Keratinocyte (primary cell): ENCODE data around the gene BAIAP2. TPM values are rescaled to one million over a fixed set of nuclear protein-coding genes. Genes with fewer than 3 reads are reported as not detected.

Source experiments
- DNase-seq: peaks from one replicate; pipeline ENCODE4 v3.0.0-alpha.2; 2011; ENCODE audit warnings: low read depth, missing footprints, low spot score
- FAIRE-seq: peaks from 2 replicates; lab custom pipeline; 2011; peaks lifted over from hg19 to GRCh38; lab: Jason Lieb, UNC
- H2AFZ ChIP-seq: 2 replicates; pipeline ENCODE4 v1.6.0; 2012; ENCODE audit warnings: low read length, control low read depth, inconsistent platforms; ENCODE audit not compliant: control insufficient read depth
- H3K27ac ChIP-seq: 2 replicates; pipeline ENCODE4 v1.5.1; 2011; ENCODE audit warnings: low read length; ENCODE audit not compliant: control insufficient read depth, insufficient read depth
- H3K27me3 ChIP-seq: 3 replicates; pipeline ENCODE4 v1.6.0; 2011; ENCODE audit warnings: low read length; ENCODE audit not compliant: control insufficient read depth, insufficient read depth; ENCODE audit errors: extremely low read depth
- H3K36me3 ChIP-seq, 2 experiments: 2 replicates in 1 of 2; 3 replicates in 1 of 2; pipeline ENCODE4 v1.5.1; 2011; ENCODE audit warnings: low read length in 2 of 2, mild to moderate bottlenecking in 1 of 2; ENCODE audit not compliant: control insufficient read depth in 2 of 2, insufficient read depth in 2 of 2; ENCODE audit errors: extremely low read depth in 1 of 2
- H3K4me1 ChIP-seq: 3 replicates; pipeline ENCODE4 v1.5.1; 2011; ENCODE audit warnings: low read length; ENCODE audit not compliant: control insufficient read depth, insufficient read depth; ENCODE audit errors: extremely low read depth
- H3K4me2 ChIP-seq: 3 replicates; pipeline ENCODE4 v1.6.0; 2011; ENCODE audit warnings: low read depth, low read length; ENCODE audit not compliant: control insufficient read depth, insufficient read depth; ENCODE audit errors: extremely low read depth
- H3K4me3 ChIP-seq, 3 experiments: fragments of 200-600 bp in 1 of 3; sonication (generic) in 1 of 3; 2 replicates in 2 of 3; 3 replicates in 1 of 3; pipeline ENCODE4 v1.5.1; 2011 to 2016; ENCODE audit warnings: low read length in 3 of 3, mild to moderate bottlenecking in 3 of 3, control low read depth in 2 of 3, inconsistent platforms in 1 of 3, low read depth in 1 of 3, mixed read lengths in 1 of 3, mixed run types in 1 of 3, moderate library complexity in 1 of 3; ENCODE audit not compliant: control insufficient read depth in 2 of 3, insufficient read depth in 2 of 3; ENCODE audit errors: extremely low read depth in 1 of 3
- H3K79me2 ChIP-seq: 2 replicates; pipeline ENCODE4 v1.6.0; 2012; ENCODE audit warnings: low read length; ENCODE audit not compliant: control insufficient read depth, insufficient read depth
- H3K9ac ChIP-seq: 3 replicates; pipeline ENCODE4 v1.6.0; 2011; ENCODE audit warnings: low read length; ENCODE audit not compliant: control insufficient read depth, insufficient read depth; ENCODE audit errors: extremely low read depth
- H3K9me1 ChIP-seq: 3 replicates; pipeline ENCODE4 v1.6.0; 2011; ENCODE audit warnings: low read length; ENCODE audit not compliant: control insufficient read depth, insufficient read depth; ENCODE audit errors: extremely low read depth
- H3K9me3 ChIP-seq: 2 replicates; pipeline ENCODE4 v1.5.1; 2012; ENCODE audit warnings: low read depth, low read length; ENCODE audit not compliant: control insufficient read depth
- H4K20me1 ChIP-seq: 3 replicates; pipeline ENCODE4 v1.6.0; 2011; ENCODE audit warnings: low read length; ENCODE audit not compliant: control insufficient read depth, insufficient read depth; ENCODE audit errors: extremely low read depth
- CTCF ChIP-seq, 3 experiments: IDR thresholded peaks in 1 of 3; conservative IDR thresholded peaks in 1 of 3; optimal IDR thresholded peaks in 1 of 3; 2 replicates in 2 of 3; 3 replicates in 1 of 3; pipeline versions ENCODE3 to v1.5.1; 2011; ENCODE audit warnings: low read length in 3 of 3, mild to moderate bottlenecking in 3 of 3, moderate library complexity in 2 of 3, control low read depth in 1 of 3, inconsistent platforms in 1 of 3; ENCODE audit not compliant: insufficient read depth in 2 of 3; ENCODE audit errors: extremely low read depth in 1 of 3
- EZH2 ChIP-seq: IDR thresholded peaks from one replicate; pipeline ENCODE4 v1.6.1; 2012; ENCODE audit warnings: inconsistent platforms, mild to moderate bottlenecking, low read length, moderate library complexity
- dilution Hi-C: fragments of 300-500 bp; cut with MboI; formaldehyde crosslinking; loops from one replicate; pipeline ENCODE4 v1.7.0; 2020; ENCODE audit warnings: low sequenced_read_pairs; ENCODE audit not compliant: extremely low pct_ligation_motif_present
- polyA plus RNA-seq, 5 experiments: library from polyadenylated mRNA; depleted of rRNA in 3 of 5; stranded (reverse) in 3 of 5; stranded (forward) in 1 of 5; unstranded in 1 of 5; fragments of >200 nt; gene quantifications; 1 replicate in 1 of 5; 2 replicates in 3 of 5; 3 replicates in 1 of 5; pipeline versions ENCODE4 v1.2.1 to v1.2.3, GENCODE V29; 2011 to 2012; ENCODE audit warnings: missing spikeins in 2 of 5, low read depth in 1 of 5, low replicate concordance in 1 of 5

BAIAP2 gene
- polyA plus RNA-seq, 1 donor (not counting 4 experiments of a cell fraction or from before 2014, with no cell fraction given): 56.7 TPM

GRCh38 chr17:81119223-81120148, 84.5 kb downstream of the BAIAP2 start:
- peak overlapping the region; percentile 56 to 64 (median 62) for H3K4me3 ChIP-seq
- DNase-seq: peak; percentile 97
- no peaks in the 10 kb centered on the region for H3K9me3 ChIP-seq
- dilution Hi-C loops: no loop called here
- peak; percentile 12 to 50 (median 49) for TF ChIP-seq CTCF (optimal IDR thresholded peaks at IDR 0.05 in 1 of 3, IDR thresholded peaks at IDR 0.05 in 1 of 3, conservative IDR thresholded peaks at IDR 0.05 in 1 of 3; ENCODE audit: extremely low read depth in 1 of 3, insufficient read depth in 2 of 3, low read length in 3 of 3)
- TF ChIP-seq EZH2: no peak
- H3K9ac ChIP-seq: peak overlapping the region; percentile 78
- H3K79me2 ChIP-seq: no peaks in the 10 kb centered on the region
- no peaks in the 10 kb centered on the region for H3K9me1 ChIP-seq
- peak overlapping the region; percentile 37 for H2AFZ ChIP-seq
- H3K4me1 ChIP-seq: peaks cover 12% of the 10 kb centered on the region
- peaks cover 4 to 15% of the 10 kb centered on the region in 2 experiments for H3K36me3 ChIP-seq
- peak overlapping the region; percentile 49 for H3K27ac ChIP-seq
- peak; percentile 85 for FAIRE-seq
- peaks cover 4% of the 10 kb centered on the region for H4K20me1 ChIP-seq
- H3K4me2 ChIP-seq: peak overlapping the region; percentile 76
- peaks cover 46% of the 10 kb centered on the region for H3K27me3 ChIP-seq

GRCh38 chr17:81120149-81120484, 85.2 kb downstream of the BAIAP2 start:
- no peak for TF ChIP-seq CTCF (optimal IDR thresholded peaks at IDR 0.05 in 1 of 3, IDR thresholded peaks at IDR 0.05 in 1 of 3, conservative IDR thresholded peaks at IDR 0.05 in 1 of 3; ENCODE audit: extremely low read depth in 1 of 3, insufficient read depth in 2 of 3, low read length in 3 of 3)
- TF ChIP-seq EZH2: no peak
- H2AFZ ChIP-seq: no peak overlapping the region
- H3K9ac ChIP-seq: no peak overlapping the region
- no peak for DNase-seq
- peak overlapping the region; percentile 45 for H3K4me2 ChIP-seq
- H4K20me1 ChIP-seq: peaks cover 2% of the 10 kb centered on the region
- peaks cover 48% of the 10 kb centered on the region for H3K27me3 ChIP-seq
- no peak for FAIRE-seq
- H3K27ac ChIP-seq: no peak overlapping the region
- dilution Hi-C loops: no loop called here
- H3K4me1 ChIP-seq: peaks cover 12% of the 10 kb centered on the region
- H3K79me2 ChIP-seq: no peaks in the 10 kb centered on the region
- no peaks in the 10 kb centered on the region for H3K9me3 ChIP-seq
- peak overlapping the region in 1 of 3 experiments; percentile 56 for H3K4me3 ChIP-seq
- peaks cover 2 to 10% of the 10 kb centered on the region in 2 experiments for H3K36me3 ChIP-seq
- no peaks in the 10 kb centered on the region for H3K9me1 ChIP-seq
